ENCODE results near the gene UGT1A3.

DNA sequence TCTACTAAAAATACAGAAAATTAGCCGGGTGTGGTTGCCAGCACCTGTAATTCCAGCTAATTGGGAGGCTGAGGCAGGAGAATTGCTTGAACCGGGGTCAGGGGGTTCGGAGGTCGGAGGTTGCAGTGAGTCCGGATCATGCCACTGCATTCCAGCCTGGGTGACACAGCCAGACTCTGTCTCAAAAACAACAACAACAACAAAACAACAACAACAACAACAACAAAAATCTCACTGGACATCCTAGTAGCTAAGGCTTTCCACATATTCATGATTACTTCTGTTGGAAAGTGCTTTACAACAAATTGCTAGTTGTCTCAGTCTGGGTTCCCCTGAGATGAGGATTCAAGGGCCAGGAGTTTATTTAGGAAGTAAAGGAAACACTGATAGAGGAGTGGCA lies 45.0 kb downstream of the UGT1A3 start:
- TF ChIP-seq, protein P1, sequence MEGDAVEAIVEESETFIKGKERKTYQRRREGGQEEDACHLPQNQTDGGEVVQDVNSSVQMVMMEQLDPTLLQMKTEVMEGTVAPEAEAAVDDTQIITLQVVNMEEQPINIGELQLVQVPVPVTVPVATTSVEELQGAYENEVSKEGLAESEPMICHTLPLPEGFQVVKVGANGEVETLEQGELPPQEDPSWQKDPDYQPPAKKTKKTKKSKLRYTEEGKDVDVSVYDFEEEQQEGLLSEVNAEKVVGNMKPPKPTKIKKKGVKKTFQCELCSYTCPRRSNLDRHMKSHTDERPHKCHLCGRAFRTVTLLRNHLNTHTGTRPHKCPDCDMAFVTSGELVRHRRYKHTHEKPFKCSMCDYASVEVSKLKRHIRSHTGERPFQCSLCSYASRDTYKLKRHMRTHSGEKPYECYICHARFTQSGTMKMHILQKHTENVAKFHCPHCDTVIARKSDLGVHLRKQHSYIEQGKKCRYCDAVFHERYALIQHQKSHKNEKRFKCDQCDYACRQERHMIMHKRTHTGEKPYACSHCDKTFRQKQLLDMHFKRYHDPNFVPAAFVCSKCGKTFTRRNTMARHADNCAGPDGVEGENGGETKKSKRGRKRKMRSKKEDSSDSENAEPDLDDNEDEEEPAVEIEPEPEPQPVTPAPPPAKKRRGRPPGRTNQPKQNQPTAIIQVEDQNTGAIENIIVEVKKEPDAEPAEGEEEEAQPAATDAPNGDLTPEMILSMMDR (IDR thresholded peaks at IDR 0.05), result no peak
- no peak for TF ChIP-seq POLR2A (IDR thresholded peaks at IDR 0.05)

Data from lower leg skin (tissue), 3 donors.